ENCODE results near the gene ZNF407. TPM values are rescaled to one million over a fixed set of nuclear protein-coding genes. Genes with fewer than 3 reads are reported as not detected.

The ZNF407 gene, protein sequence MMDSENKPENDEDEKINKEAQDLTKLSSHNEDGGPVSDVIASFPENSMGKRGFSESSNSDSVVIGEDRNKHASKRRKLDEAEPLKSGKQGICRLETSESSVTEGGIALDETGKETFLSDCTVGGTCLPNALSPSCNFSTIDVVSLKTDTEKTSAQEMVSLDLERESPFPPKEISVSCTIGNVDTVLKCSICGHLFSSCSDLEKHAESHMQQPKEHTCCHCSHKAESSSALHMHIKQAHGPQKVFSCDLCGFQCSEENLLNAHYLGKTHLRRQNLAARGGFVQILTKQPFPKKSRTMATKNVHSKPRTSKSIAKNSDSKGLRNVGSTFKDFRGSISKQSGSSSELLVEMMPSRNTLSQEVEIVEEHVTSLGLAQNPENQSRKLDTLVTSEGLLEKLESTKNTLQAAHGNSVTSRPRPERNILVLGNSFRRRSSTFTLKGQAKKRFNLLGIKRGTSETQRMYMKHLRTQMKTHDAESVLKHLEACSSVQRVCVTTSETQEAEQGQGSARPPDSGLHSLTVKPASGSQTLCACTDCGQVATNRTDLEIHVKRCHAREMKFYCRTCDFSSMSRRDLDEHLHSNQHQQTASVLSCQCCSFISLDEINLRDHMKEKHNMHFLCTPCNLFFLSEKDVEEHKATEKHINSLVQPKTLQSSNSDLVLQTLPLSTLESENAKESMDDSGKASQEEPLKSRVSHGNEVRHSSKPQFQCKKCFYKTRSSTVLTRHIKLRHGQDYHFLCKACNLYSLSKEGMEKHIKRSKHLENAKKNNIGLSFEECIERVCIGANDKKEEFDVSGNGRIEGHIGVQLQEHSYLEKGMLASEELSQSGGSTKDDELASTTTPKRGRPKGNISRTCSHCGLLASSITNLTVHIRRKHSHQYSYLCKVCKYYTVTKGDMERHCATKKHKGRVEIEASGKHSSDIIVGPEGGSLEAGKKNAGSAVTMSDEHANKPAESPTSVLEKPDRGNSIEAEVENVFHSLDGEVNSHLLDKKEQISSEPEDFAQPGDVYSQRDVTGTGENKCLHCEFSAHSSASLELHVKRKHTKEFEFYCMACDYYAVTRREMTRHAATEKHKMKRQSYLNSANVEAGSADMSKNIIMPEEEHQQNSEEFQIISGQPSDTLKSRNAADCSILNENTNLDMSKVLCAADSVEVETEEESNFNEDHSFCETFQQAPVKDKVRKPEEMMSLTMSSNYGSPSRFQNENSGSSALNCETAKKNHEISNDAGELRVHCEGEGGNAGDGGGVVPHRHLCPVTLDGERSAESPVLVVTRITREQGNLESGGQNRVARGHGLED (N-terminal part only)
- total RNA-seq (10 to 100 TPM; 14.4 to 22.3 (median 19.7) TPM), polyA plus RNA-seq (1 to 10 TPM; 5.3 to 5.9 TPM)
- long read RNA-seq, donor 1, full-length matches to known transcripts, result 4 of 19 reads
- long read RNA-seq, donor 1, partial matches to known transcripts, result 5 of 19 reads
- long read RNA-seq, donor 1, other reads (novel, unspliced or antisense), result 10 of 19 reads
- long read RNA-seq, donor 2, full-length matches to known transcripts, result 5 of 5 reads
- long read RNA-seq, donor 2, partial matches to known transcripts, result 0 of 5 reads
- long read RNA-seq, donor 2, other reads (novel, unspliced or antisense), result 0 of 5 reads
- long read RNA-seq, donor 3, full-length matches to known transcripts, result 6 of 9 reads
- long read RNA-seq, donor 3, partial matches to known transcripts, result 1 of 9 reads
- long read RNA-seq, donor 3, other reads (novel, unspliced or antisense), result 2 of 9 reads

DNA sequence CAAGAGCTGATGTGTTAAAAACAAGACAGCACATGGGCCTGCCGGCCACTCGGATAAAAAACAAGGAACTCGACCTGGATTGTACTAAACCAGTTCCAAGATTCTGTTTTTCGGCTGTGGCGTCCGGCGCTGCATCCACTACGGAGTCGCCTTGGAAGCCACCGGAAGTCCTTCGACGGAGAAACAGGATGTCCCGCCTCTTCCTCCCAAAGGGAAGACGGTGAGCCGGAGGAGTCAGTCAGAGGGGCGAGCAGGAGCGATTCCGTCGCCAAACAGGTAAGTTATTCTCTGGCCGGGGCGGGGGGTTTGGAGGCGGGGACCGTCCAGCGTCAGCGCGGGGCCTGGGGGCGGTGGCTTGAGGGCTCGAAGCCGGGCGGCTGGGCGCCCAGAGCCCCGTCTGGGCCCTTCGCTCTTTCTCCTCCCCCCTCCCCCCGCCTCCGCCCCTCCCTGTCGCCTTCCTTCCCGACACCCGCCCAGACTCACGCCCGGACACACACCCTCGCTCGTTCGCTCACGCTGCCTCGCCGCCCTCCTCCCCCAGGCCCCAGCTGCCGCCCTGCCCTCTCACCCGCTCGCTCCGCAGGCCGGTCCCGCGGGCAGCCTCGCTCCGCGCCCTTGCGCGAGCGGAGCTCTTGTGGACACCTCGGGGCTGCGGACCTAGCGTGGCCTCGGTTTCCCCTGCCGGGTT is at the start of gene ZNF407:
ZNF407 (plus strand) TSS at position 209 of the 688 bp plus-strand sequence. CDS start 33,150 bp downstream, outside the sequence.
- Histone ChIP-seq H3K4me3 (peak within 1 kb of the TSS; percentile 94), H3K27ac (peak within 1 kb of the TSS; percentile 92 to 98), H3K27me3 (no peaks in the 10 kb centered on the region), H3K36me3 (no peaks in the 10 kb centered on the region), H3K9me3 (no peaks in the 10 kb centered on the region), H3K4me1 (ENCODE audit: insufficient read depth) (peaks cover 6% of the 10 kb centered on the region)
- peak; percentile 27 for TF ChIP-seq EP300 (IDR thresholded peaks at IDR 0.05)
- TF ChIP-seq, protein P1, sequence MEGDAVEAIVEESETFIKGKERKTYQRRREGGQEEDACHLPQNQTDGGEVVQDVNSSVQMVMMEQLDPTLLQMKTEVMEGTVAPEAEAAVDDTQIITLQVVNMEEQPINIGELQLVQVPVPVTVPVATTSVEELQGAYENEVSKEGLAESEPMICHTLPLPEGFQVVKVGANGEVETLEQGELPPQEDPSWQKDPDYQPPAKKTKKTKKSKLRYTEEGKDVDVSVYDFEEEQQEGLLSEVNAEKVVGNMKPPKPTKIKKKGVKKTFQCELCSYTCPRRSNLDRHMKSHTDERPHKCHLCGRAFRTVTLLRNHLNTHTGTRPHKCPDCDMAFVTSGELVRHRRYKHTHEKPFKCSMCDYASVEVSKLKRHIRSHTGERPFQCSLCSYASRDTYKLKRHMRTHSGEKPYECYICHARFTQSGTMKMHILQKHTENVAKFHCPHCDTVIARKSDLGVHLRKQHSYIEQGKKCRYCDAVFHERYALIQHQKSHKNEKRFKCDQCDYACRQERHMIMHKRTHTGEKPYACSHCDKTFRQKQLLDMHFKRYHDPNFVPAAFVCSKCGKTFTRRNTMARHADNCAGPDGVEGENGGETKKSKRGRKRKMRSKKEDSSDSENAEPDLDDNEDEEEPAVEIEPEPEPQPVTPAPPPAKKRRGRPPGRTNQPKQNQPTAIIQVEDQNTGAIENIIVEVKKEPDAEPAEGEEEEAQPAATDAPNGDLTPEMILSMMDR (IDR thresholded peaks at IDR 0.05), result no peak
- TF ChIP-seq POLR2A (IDR thresholded peaks at IDR 0.05), result peak; percentile 43
- peak; percentile 84 to 89 (median 87) for DNase-seq
- 0 to 1% (median 1%) methylated on average over 46 to 64 of the region's 64 CpGs for WGBS, 3 donors
- intact Hi-C loops (cut with DNase I), result no loop called here

DNA sequence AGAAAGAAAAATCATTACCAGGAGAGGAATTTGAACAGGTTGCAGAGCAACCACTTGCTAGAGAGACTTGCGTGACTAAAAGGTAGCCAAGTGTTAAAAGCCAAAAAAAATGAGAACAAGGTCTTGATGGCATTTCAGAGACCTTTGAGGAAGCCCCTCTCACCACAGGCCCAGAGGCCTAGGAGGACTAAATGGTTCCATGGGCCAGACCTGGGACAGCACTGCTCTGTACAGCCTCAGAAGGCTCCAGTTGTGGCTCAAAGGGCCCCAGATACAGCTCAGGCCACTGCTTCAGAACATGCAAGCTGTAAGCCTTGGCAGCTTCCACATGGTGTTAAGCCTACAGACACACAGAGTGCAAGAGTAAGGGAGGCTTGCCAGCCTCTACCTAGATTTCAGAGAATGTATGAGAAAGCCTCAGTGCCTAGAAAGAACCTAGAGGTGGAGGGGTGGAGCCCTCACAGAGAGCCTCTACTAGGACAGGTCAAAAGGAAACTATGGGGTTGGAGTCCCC is 48.0 kb upstream of the ZNF407 start:
- Histone ChIP-seq H3K27ac (no peak overlapping the region), H3K27me3 (no peaks in the 10 kb centered on the region), H3K4me1 (ENCODE audit: insufficient read depth) (peaks cover 2% of the 10 kb centered on the region), H3K4me3 (no peak overlapping the region), H3K9me3 (no peaks in the 10 kb centered on the region), H3K36me3 (no peaks in the 10 kb centered on the region)
- 91 to 100% (median 95%) methylated on average over 1 of the region's 1 CpG for WGBS, 3 donors
- intact Hi-C loops (cut with DNase I), result loop anchor here (10.0 kb wide), 2 partner anchors 195 to 355 kb away; no protein-coding TSS in a partner anchor
- no peak for DNase-seq
- TF ChIP-seq, protein P1 (IDR thresholded peaks at IDR 0.05), result no peak
- no peak for TF ChIP-seq POLR2A (IDR thresholded peaks at IDR 0.05)
- TF ChIP-seq EP300 (IDR thresholded peaks at IDR 0.05), result no peak

DNA sequence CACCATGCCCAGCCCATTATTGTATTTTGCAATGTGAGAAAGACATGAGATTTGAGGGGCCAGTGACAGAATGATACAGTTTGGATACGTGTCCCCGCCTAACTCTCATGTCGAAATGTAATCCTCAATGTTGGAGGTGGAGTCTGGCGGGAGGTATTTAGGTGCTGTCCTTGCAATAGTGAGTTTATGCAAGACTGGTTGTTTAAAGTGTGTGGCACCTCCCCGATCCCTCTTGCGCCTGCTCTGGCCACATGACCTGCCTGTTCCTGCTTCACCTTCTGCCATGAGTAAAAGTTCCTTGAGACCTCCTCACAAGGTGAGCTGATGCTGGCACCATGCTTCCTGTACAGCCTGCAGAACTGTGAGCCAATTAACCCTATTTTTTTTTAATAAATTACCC is 46.8 kb upstream of the ZNF407 start:
- TF ChIP-seq EP300 (IDR thresholded peaks at IDR 0.05), result no peak
- WGBS, 3 donors, result 91 to 93% (median 92%) methylated on average over 6 of the region's 6 CpGs

More for the DNA sequence above, 46.8 kb upstream of the ZNF407 start:
- intact Hi-C loops (cut with DNase I), result loop anchor here in 3 of 4 donors (10.0 kb wide), 2 partner anchors 196 to 356 kb away; no protein-coding TSS in a partner anchor
- Histone ChIP-seq H3K4me3 (no peak overlapping the region), H3K9me3 (no peaks in the 10 kb centered on the region), H3K27ac (no peak overlapping the region), H3K36me3 (no peaks in the 10 kb centered on the region), H3K4me1 (ENCODE audit: insufficient read depth) (peaks cover 2% of the 10 kb centered on the region), H3K27me3 (no peaks in the 10 kb centered on the region)
- no peak for DNase-seq
